CD4-positive, alpha-beta T cell treated with Interleukin-10 for 1 hour (primary cell): ENCODE measurements around the gene DZANK1.
"Not testable (repeated sequence)": the region's sequence is repeated elsewhere in the genome, so short reads cannot be mapped to it uniquely, and the experiment has no call there.

Experiments
- DNase-seq: peaks from one replicate; pipeline ENCODE4 v3.0.0-alpha.2; 2020

The DZANK1 gene

DNA sequence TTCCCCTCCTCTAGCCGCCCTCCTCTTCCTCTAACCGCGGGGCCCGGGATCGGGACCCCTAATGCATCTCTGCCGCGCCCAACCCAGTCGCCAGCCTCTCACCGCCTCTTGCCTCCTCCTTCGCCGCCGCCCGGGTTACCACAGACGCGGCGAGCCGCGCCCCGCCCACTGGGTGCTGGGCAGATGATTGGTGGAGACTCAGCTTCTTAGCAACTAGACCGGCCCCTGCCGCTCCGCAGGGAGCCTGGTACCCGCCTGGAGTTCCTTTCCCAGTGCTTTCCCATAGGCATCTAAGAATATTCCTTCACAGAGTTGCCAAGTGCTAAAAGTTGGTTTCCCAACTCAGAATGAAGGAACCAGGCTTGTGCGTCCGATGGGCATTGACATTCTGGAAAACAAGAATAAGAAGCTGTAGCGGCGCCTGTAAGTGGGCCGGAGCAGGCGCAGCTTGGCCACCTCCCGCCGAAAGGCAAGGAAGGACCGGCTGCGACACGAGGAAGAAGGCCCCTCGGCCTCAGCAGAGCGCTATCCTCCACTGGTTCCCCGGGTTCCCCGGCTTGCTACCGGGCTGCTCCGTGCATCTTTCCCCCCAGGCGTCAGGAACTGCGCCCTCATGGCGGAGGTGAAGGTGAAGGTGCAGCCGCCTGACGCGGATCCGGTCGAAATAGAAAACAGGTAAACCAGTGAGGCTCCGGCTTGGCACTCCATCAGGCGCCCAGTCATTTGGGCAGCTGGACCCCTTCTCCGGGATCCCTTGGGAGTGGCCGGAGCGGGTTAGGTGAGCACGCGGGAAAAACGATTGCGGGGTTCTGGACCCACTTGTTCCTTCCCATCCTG, at the start of gene DZANK1, which contains the start of gene POLR3F:
TSS of gene DZANK1 (minus strand) at position 137 of the 837 bp plus-strand sequence. CDS start 1,672 bp downstream, outside the sequence.
TSS of gene POLR3F (plus strand) at position 497 of the 837 bp plus-strand sequence. CDS start at position 614, 117 bp downstream.
- DNase-seq = peak; percentile 95

DNA sequence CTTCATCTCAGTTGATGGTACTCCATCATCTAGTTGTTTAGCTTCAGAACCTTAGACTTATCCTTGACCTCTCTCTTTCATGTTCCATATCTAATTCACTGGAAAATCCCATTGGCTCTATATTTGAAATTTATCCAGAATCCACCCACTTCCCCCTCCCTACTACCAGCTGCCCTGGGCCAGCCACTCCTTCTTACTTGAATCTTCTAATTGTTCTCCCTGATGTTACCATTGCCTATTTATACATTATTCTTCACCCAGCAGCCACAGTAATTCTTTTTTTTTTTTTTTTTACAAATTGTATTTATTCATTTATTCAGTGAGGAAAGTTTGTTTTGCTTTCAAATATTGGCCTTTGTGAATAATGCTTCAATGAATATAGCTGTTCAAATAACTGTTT, 49.1 kb upstream of the DZANK1 start:
- DNase-seq = no peak

DNA sequence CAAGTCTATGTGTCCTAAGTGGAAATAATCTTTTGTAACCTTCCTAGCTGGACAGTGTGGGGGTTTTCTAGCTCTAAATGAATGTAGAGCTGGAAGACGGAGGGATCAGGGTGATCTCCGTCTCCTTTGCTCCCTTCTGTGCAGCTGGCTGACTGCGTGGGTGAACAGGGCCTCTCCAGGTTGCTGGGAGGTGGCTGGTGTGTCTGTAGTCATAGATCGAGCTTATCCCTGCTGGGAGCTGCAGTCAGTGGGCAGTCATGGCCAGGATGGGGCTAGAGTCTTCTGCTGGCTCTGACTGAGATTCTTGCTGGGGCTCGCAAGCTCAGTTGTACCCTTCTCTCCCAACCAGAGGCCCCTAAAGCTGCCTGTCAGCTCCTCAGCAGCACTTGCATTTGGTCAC, 47.3 kb upstream of the DZANK1 start:
- no peak for DNase-seq

DNA sequence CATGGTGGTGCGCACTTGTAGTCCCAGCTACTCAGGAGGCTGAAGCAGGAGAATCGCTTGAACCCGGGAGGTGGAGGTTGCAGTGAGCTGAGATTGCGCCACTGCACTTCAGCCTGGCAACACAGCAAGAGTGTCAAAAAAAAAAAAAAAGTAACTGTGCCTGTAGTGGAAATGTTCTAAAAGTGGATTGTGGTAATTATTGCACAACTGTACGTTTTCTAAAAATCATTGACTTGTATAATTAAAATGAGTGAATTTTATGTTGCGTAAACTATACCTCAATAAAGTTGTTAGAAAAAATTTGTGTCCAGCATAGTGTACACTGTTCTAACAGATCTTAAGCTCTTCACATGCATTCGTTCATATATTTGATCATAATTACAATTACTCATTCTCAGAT, 46.4 kb upstream of the DZANK1 start:
- no peak for DNase-seq

DNA sequence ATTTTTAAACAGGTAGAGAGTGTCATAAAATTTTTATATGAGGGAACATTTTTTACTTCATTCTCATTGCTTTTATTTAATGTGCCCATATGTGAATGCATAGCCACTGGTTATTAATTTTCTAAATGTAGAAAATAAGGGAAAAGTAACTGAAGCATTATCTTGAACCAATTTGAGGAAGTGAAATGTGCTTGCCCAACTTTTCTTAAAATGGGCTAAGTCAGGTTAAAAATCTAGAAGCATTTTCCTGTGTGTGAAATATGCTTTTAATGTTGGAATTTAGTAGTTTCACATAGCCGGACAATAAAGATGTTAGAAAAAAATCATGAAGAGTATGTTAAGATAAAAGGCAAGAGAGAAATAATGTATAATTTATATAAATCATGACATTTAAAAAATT, 44.7 kb upstream of the DZANK1 start:
- DNase-seq = no peak

DNA sequence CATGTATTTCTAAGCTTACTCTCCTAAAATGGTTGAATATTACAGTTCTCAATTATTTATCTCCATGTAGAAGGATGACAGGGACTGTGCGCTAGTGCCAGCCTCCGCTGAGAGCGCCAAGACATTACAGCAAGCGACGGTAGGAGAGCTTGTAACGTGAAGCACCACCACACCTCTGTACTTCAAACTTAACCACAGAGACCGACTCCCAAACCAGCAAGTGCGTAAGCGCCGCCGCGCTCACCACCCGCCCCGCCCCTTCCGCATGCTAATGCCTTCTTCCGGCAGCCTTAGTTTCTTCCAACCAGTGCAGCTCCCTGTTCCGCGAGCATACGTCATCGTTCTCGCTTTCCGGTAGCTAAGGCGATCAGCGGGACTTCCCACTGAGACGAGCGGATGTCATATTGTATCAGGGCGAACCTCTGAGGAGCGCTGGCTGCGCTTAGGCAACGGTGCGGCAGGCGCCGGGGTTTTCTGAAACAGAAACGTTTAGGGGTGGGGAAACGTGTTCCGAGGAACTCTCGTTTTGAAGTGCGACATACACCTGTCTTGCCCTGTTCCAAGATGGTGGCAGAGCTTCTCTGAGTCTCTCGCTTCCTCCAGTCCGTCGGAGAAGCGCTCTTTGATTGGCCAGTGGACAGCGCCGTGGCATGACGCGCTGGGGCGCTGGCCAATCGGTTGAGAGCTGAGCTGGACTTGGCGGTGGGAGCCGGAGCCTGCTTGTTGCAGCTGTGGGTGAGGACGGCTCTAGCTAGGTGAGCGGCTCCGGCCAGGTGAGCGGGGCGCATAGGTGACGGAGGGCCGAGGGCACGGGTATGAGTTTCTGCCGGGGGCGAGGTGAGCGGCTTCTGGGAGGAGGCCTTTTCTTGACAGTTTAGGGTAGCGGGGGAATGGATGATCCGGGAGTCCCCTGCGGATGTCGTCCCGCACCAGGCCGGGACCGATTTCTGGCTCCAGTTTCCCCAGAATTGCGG, 40.7 kb upstream of the DZANK1 start, which contains the start of gene SEC23B:
TSS of gene SEC23B (plus strand) at position 723 of the 974 bp plus-strand sequence. CDS start 2,896 bp downstream, outside the sequence.
- peak; percentile 98 for DNase-seq

DNA sequence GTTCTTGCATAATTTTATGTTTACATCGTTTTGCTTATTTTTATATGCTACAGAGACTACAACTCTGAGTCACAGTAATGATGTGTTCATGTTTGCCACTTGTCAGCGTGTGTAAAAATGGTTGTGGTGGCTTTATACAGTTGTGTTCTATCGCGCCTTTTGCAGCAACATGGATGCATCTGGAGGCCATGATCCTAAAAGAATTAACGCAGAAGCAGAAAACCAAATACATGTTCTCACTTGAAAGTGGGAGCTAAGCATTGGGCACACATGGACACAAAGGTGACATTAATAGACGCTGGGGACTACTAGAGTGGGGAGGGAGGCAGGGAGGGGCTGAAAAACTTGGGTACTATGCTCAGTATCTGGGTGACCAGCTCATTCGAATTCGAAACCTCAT, 39.9 kb upstream of the DZANK1 start:
- DNase-seq = no peak

DNA sequence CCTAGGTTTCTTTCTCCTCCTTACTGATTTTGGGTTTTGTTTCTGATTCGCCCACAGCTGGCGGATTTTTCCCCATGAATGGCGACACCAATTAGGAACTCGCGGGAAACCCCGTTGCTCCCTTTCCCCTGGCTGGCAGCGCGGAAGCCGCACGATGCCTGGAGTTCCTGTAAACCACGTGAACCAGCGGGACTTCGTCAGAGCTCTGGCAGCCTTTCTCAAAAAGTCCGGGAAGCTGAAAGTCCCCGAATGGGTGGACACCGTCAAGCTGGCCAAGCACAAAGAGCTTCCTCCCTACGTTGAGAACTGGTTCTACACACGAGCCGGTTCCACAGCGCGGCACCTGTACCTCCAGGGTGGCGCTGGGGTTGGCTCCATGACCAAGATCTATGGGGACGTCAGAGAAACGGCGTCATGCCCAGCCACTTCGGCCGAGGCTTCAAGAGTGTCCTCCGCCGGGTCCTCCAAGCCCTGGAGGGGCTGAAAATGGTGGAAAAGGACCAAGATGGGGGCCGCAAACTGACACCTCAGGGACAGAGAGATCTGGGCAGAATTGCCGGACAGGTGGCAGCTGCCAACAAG, 37.7 kb upstream of the DZANK1 start:
- no peak for DNase-seq

DNA sequence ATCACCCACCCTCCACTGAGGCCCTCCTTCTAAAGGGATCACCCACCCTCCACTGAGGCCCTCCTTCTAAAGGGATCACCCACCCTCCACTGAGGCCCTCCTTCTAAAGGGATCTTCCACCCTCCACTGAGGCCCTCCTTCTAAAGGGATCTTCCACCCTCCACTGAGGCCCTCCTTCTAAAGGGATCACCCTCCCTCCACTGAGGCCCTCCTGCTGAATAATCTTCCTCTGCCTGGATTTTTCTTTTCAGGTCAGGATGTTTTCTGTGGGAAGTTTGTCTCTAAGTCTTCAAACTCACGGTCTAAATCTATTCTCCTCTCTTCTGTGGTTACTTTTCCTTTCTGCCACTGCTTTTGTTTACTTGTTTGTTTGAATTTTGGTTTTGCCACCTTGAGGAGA, 34.8 kb upstream of the DZANK1 start:
- not testable (repeated sequence) for DNase-seq

DNA sequence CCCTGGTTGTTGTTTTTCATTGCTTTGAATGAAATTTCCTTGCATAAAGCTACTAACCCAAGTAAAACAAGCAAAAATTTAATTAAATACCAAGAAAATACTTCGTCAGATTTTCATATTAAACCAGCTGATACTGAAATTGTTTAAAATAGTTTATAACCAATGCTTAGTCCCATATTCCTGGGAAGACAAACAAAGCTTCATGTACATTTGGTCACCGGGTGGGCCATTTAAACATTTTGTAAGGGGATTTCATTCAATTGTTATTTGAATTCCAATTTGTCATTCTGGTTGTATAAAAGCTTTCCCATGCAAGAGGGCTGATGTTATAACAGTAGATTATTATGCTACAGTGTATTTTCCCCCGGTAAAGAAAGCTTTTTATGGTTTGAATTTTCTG, 30.8 kb upstream of the DZANK1 start:
- no peak for DNase-seq

DNA sequence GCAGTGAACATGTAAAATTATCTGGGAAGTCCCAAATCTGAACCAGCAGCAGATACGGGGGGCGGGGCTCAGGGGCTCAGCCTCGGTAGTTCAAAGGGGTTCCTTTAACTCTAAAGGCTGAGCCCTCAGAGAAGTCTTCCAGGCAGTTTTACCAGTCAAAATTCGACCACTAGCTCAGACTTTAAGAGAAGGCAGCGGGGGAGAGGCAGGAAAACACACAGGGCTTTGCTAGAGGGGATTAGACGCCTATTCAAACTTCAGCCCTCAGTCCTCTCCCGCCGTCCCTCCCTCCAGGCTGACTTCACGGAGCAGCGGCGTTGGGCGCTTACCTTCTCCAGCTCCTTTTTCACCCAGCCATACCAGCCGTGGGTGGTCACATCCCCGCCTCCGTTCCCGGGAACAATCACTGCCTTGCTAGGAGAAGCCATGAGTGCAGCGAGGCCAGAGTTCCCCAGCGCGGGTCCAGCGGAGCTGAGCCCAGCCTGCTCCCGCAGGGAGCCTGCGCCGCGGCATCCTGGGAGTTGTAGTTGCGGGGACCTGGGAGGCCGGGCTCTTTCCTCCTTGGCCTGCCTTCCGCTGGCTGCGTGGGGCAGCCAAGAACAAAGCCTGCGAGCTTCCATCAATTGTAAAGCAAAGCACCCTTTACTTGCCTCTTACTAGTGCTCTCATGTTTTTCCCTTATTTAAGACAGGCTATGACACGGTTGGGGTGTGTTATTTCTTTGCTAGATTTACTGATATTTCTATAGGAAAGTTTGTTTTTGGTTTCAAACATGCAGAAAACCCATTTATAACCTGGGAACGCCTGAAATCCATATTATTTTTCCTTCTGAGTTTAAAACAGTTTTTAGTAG, 30.1 kb upstream of the DZANK1 start, which contains the start of gene RBBP9:
TSS of gene RBBP9 (minus strand) at position 486 of the 853 bp plus-strand sequence. CDS start at position 428, 58 bp downstream.
- DNase-seq = peak; percentile 81

DNA sequence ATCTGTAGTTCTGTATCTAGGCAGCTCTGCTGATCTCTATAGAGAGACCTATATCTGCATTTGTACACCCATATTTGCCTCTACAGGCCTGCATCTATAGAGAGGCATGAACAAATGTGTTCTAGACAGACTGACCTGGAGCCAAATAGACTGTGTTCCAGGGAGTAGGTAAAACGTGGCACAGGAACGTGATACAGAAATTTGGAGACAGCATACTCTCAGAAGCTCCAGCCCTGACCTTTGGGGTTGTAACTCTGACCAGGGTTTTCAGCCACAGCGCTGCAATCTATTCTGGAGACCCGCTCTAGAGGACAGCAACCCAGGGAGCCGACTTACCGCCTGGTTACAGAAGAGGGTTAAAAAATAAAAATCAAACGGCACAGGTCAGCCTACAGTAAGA, 29.2 kb upstream of the DZANK1 start:
- DNase-seq = no peak

DNA sequence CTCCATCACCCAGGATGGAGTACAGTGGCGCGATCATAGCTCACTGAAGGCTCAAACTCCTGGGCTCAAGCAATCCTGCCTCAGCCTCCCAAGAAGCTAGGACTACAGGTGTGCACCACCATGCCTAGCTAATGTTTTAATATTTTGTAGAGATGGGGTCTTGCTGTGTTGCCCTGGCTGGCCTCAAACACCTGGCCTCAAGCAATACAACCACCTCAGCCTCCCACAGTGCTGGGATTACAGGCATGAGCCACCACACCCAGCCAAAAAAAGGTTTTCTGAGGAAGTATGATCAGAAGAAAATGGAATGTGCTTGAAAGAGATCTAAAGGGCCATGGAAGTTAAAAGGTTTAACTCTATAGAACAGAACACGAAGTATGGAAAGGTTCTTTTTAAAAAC, 21.5 kb upstream of the DZANK1 start:
- no peak for DNase-seq

DNA sequence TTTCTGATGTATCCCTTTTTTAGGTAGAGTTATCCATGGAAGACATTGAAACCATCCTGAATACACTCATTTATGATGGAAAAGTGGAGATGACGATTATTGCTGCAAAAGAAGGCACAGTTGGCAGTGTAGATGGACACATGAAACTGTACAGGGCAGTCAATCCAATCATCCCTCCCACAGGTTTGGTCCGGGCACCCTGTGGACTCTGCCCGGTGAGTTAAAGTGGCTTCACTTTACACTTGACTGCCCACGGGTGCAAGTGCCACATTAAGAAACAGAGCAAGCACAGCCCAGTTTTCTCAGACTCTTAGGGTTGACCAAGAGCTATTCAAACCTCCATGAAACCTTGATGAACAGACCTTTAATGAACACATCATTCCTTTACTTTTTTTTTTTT, 14.8 kb upstream of the DZANK1 start:
- DNase-seq = no peak

DNA sequence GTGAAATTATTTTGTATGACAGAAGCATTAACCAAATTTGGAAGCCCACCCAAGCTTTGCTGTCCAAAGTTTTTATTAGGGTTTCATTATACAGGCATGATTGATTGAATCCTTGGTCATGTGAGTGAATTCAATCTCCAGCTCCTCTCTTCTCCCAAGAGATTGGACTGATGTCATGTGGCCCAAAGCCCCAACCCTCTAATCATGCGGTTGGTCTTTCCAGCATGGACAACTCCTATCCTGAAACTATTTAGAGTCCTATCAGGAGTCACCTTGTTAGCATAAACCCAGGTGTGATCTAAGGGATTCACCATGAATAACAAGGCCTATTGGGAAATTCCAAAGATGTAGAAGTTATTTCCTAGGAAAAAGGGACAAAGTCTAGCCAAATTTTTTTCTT, 11.0 kb upstream of the DZANK1 start:
- DNase-seq = no peak

DNA sequence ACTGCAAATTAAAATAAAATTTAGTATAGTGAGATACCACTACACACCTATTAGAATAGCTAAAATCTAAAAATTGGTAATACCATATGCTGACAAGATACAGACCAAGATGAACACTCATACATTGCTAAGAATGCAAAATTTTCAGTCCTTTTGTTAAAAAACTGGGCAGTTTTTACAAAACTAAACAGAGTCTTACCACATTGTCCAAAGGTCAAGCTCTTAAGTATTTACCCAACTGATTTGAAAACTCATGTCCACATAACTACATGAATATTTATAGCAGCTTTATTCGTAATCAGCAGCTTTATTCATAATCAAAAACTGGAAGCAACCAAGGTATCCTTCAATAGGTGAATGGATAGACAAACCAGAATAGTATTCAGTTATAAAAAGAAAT, 10.4 kb upstream of the DZANK1 start:
- no peak for DNase-seq

DNA sequence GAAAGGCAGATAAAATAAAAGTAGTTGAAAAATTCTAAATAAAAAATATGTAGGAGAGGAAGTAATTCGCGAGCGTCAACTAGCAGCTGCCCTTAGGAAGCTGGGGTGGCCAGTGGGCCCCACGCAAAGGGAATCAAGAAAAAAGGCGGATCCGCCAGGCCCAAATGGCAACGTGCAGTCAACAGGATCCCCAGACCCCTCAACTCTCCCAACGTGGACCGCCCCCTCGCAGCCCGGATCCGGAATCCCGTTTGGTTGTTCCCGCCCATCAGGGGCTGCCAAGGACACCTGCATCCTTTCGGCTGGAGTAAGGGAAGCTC, 296 bp downstream of the DZANK1 start:
- DNase-seq = no peak

DNA sequence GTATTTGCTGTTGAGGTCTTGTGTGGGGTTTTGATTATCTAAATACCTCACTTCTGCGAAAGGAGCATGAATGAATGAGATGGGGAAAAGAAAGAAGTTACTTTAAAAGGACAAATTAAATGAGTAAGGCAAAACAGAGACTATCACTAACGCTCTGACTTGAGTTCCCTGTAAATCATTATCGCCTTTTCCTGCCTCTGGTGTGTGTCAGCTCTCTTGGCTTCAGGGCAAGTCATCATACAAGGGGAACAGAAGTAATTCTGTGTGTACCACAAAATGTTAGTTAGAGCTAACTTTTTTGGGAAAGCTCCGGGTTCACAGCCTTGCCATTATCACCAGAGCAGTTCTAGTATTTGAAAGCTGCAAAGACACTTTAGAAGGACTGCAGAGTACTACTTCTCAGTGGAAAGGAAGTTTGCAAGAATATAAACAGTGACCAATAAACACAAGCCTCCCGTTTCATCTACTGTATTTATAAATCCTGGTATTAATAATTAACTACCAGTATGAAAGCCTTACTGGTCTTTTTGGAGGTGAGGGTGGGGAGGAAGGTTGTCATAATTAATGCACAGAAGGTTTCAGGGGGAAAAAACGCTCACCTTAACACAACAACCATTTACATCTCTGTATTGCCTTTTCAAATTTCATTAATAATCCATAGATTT, 1.2 kb downstream of the DZANK1 start:
- DNase-seq = no peak

DNA sequence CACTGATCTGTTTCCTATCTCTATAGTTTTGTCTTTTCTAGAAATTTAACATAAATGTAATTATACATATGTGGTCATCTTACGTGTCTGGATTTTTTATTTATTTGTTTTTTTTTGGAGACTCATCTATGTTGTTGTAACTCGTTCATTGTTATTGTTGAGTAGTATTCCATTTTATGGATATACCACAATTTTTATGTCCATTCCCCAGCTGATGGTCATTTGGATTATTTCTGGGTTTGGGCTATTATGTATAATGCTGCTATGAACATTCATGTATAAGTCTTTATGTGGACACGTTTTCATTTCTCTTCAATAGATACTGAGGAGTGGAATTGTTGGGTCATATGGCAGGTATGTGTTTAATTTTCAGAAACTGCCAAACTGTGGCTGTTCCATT, 10.2 kb downstream of the DZANK1 start:
- DNase-seq = no peak

DNA sequence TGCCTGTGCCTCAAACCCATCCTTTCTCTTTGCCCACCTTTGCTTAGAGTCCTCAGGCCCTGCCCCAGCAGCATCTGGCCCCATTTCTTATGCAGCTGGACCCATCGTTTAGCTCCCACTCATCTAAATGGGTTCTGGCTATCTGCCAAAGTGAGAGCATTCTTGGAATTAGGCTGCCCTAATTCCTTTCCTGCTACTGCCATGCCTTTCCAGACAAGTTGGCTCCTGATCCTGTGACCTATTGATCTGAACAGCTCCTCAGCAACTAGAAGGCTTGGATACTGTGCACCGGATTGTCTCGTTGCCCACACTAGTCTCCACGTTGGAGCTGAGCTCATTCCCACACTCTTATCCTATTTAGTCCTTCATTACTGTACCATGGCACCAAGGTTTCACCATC, 22.9 kb downstream of the DZANK1 start:
- no peak for DNase-seq

DNA sequence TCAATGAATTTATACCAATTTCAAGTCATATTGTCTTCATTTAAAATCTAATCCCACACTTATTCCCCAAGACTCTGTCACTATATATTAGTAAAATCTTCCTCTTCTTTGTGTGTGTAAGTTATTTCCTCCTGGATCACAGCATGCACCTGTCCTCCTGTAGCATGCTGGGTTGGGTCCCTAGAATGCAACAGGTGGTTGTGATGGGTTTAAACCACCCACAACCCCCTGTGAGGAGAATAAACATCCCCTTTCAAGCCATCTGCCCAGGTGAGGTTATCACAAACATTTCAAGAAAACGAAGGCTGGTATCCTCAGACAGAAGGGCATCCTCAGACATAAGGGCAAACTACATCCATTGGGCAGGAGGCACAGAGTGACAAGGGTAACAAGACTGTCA, 26.4 kb downstream of the DZANK1 start:
- DNase-seq = no peak

DNA sequence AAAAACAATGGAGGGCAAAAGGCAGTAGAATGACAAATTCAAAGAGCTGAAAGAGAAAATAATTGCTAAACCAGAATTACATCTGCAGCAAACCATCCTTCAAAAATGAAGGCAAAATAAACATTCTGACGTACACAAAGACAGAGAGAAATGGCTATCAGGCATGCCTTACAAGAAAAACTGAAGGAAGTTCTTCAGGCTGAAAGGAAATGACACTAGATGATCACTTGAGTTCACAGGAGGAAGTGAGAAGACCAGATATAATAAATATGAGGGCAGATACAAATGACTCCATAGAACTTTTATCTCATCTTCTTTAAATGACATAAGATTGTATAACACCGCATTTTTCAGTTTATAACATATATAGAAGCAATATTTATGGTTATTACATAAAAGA, 30.0 kb downstream of the DZANK1 start:
- DNase-seq = no peak
